ENCODE data around the gene UMOD. TPM values are rescaled to one million over a fixed set of nuclear protein-coding genes. Genes with fewer than 3 reads are reported as not detected.

The UMOD gene
- total RNA-seq, 1 donor from 2014 or later: not detected

GRCh38 chr16:20306401-20306800 is 46.1 kb downstream of the UMOD start:
- Mint-ChIP-seq H3K27ac (ENCODE audit: unreplicated experiment) (no peak overlapping the region), H3K4me1 (ENCODE audit: low read depth, unreplicated experiment) (peaks cover 5% of the 10 kb centered on the region), H3K27me3 (ENCODE audit: unreplicated experiment) (peaks cover 8% of the 10 kb centered on the region), H3K9me3 (ENCODE audit: unreplicated experiment) (peaks cover 10% of the 10 kb centered on the region), H3K36me3 (ENCODE audit: unreplicated experiment) (no peaks in the 10 kb centered on the region), H3K4me3 (ENCODE audit: unreplicated experiment) (no peak overlapping the region)
- TF ChIP-seq CTCF (IDR thresholded peaks at IDR 0.05; ENCODE audit: partially characterized antibody, unreplicated experiment): no peak
- no peak for DNase-seq

- Mint-ChIP-seq H3K27ac (ENCODE audit: unreplicated experiment) (no peak overlapping the region), H3K36me3 (ENCODE audit: unreplicated experiment) (no peaks in the 10 kb centered on the region), H3K9me3 (ENCODE audit: unreplicated experiment) (peaks cover 15% of the 10 kb centered on the region), H3K4me1 (ENCODE audit: low read depth, unreplicated experiment) (peaks cover 5% of the 10 kb centered on the region), H3K27me3 (ENCODE audit: unreplicated experiment) (peaks cover 16% of the 10 kb centered on the region), H3K4me3 (ENCODE audit: unreplicated experiment) (no peak overlapping the region)
- DNase-seq: no peak
- TF ChIP-seq CTCF (IDR thresholded peaks at IDR 0.05; ENCODE audit: partially characterized antibody, unreplicated experiment): no peak
These were observed 49.5 kb downstream of the UMOD start for GRCh38 chr16:20303012-20303411.

GRCh38 chr16:20302389-20302788 is 50.1 kb downstream of the UMOD start:
- Mint-ChIP-seq H3K27me3 (ENCODE audit: unreplicated experiment) (peaks cover 16% of the 10 kb centered on the region), H3K4me1 (ENCODE audit: low read depth, unreplicated experiment) (peaks cover 5% of the 10 kb centered on the region), H3K27ac (ENCODE audit: unreplicated experiment) (no peak overlapping the region), H3K4me3 (ENCODE audit: unreplicated experiment) (no peak overlapping the region), H3K36me3 (ENCODE audit: unreplicated experiment) (no peaks in the 10 kb centered on the region), H3K9me3 (ENCODE audit: unreplicated experiment) (peaks cover 15% of the 10 kb centered on the region)
- no peak for DNase-seq
- no peak for TF ChIP-seq CTCF (IDR thresholded peaks at IDR 0.05; ENCODE audit: partially characterized antibody, unreplicated experiment)

GRCh38 chr16:20301840-20302239 is 50.7 kb downstream of the UMOD start:
- no peaks in the 10 kb centered on the region for H3K36me3 Mint-ChIP-seq (ENCODE audit: unreplicated experiment)
- DNase-seq: no peak
- H3K4me3 Mint-ChIP-seq (ENCODE audit: unreplicated experiment): peak overlapping the region; percentile 34
- H3K27me3 Mint-ChIP-seq (ENCODE audit: unreplicated experiment): peaks cover 16% of the 10 kb centered on the region
- TF ChIP-seq CTCF (IDR thresholded peaks at IDR 0.05; ENCODE audit: partially characterized antibody, unreplicated experiment): no peak
- no peak overlapping the region for H3K27ac Mint-ChIP-seq (ENCODE audit: unreplicated experiment)
- H3K4me1 Mint-ChIP-seq (ENCODE audit: low read depth, unreplicated experiment): peaks cover 5% of the 10 kb centered on the region
- peaks cover 15% of the 10 kb centered on the region for H3K9me3 Mint-ChIP-seq (ENCODE audit: unreplicated experiment)

- H3K36me3 Mint-ChIP-seq (ENCODE audit: unreplicated experiment): no peaks in the 10 kb centered on the region
- H3K27ac Mint-ChIP-seq (ENCODE audit: unreplicated experiment): no peak overlapping the region
- peak; percentile 80 for TF ChIP-seq CTCF (IDR thresholded peaks at IDR 0.05; ENCODE audit: partially characterized antibody, unreplicated experiment)
These were observed 52.0 kb downstream of the UMOD start for GRCh38 chr16:20300312-20301097.

More at GRCh38 chr16:20300312-20301097, 52.0 kb downstream of the UMOD start:
- Mint-ChIP-seq H3K4me3 (ENCODE audit: unreplicated experiment) (no peak overlapping the region), H3K27me3 (ENCODE audit: unreplicated experiment) (peaks cover 13% of the 10 kb centered on the region), H3K4me1 (ENCODE audit: low read depth, unreplicated experiment) (peaks cover 5% of the 10 kb centered on the region), H3K9me3 (ENCODE audit: unreplicated experiment) (peaks cover 15% of the 10 kb centered on the region)
- DNase-seq: peak; percentile 71
